ENCODE measurements around the gene VWA5B2. TPM values are rescaled to one million over a fixed set of nuclear protein-coding genes. Genes with fewer than 3 reads are reported as not detected.
A peak's percentile ranks its signal among the peaks of the same experiment; 100 is the strongest.

Gene VWA5B2
- total RNA-seq, 1 donor from 2014 or later: not detected

DNA sequence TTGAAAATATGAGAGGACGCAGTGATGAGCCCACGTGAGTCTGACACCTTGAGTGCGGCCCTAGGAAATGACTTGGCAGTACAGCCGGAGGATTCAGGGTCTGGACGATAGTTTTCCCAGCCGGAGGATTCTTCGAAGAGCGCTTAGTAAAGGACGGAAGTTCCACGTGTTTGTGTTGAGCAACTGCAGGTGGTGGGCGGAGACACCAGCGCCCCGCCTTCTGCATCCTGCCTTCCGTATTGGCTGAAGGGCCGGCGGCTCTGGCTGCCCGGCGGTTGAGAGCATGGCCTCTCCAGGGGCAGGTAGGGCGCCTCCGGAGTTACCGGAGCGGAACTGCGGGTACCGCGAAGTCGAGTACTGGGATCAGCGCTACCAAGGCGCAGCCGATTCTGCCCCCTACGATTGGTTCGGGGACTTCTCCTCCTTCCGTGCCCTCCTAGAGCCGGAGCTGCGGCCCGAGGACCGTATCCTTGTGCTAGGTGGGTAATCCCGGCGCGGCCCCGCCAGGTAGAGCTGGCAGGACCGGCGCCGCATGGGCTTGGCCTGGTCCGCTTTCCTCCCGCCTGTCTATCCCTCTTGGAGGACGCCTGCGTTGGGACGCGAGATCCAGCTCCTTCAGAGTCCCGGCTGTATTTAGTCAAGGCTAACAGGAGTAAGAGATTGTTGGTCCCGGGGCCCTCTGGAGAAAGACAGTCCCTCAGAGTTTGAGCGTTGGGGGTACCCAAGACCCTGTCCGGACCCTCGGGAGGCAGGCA, 20.2 kb downstream of the VWA5B2 start, which contains the start of gene EEF1AKMT4:
TSS of gene EEF1AKMT4 (plus strand) at position 261 of the 755 bp plus-strand sequence. CDS start at position 284, 23 bp downstream.
- H3K27me3 ChIP-seq (ENCODE audit: control insufficient read depth, insufficient read depth, low read length): no peaks in the 10 kb centered on the region
- DNase-seq (ENCODE audit: low read depth) (peak; percentile 96), FAIRE-seq (peak; percentile 7)
- TF ChIP-seq, protein P1, sequence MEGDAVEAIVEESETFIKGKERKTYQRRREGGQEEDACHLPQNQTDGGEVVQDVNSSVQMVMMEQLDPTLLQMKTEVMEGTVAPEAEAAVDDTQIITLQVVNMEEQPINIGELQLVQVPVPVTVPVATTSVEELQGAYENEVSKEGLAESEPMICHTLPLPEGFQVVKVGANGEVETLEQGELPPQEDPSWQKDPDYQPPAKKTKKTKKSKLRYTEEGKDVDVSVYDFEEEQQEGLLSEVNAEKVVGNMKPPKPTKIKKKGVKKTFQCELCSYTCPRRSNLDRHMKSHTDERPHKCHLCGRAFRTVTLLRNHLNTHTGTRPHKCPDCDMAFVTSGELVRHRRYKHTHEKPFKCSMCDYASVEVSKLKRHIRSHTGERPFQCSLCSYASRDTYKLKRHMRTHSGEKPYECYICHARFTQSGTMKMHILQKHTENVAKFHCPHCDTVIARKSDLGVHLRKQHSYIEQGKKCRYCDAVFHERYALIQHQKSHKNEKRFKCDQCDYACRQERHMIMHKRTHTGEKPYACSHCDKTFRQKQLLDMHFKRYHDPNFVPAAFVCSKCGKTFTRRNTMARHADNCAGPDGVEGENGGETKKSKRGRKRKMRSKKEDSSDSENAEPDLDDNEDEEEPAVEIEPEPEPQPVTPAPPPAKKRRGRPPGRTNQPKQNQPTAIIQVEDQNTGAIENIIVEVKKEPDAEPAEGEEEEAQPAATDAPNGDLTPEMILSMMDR (IDR thresholded peaks at IDR 0.05; ENCODE audit: insufficient read depth, low read length, severe bottlenecking): peak; percentile 62
- H3K36me3 ChIP-seq (ENCODE audit: control insufficient read depth, insufficient read depth, low read length): peaks cover 11% of the 10 kb centered on the region
- peak within 1 kb of the TSS; percentile 65 for H3K4me3 ChIP-seq (ENCODE audit: low read depth, low read length)

DNA sequence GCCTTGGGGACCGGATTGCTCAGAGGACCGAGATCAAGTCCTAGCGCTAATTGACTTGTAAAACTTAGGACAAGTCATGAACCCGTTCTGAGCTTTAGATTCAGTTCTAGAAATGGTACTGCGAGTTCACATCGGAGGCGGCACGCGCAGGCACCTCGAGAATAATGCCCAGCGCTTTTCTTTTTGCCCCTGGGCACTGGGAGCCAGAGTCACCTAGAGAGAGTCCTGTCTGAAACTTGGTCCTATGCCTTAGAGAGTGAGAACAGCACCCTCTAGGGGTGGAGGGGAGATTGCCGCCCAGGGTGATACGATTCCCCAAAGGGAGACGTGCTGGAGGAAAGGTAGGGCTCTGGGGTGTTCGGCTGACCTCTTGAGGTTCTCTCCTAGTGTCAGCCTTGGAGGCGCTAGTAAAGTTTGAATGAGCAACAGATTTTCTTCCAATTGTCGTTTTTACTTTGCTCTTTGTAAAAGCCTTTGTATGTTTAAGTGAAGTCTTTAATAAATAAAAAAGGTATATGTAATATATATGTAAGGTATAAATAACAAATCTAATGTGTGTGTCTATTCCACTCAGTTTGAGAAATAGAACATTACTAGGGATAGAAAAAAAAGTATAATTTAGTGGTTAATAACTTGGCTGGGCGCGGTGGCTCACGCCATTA, 20.9 kb downstream of the VWA5B2 start:
- peak; percentile 89 for DNase-seq (ENCODE audit: low read depth)
- Histone ChIP-seq H3K27me3 (ENCODE audit: control insufficient read depth, insufficient read depth, low read length) (no peaks in the 10 kb centered on the region), H3K36me3 (ENCODE audit: control insufficient read depth, insufficient read depth, low read length) (peaks cover 5% of the 10 kb centered on the region), H3K4me3 (ENCODE audit: low read depth, low read length) (peak overlapping the region; percentile 65)
- TF ChIP-seq, protein P1 (IDR thresholded peaks at IDR 0.05; ENCODE audit: insufficient read depth, low read length, severe bottlenecking): peak; percentile 93
- no peak for FAIRE-seq

DNA sequence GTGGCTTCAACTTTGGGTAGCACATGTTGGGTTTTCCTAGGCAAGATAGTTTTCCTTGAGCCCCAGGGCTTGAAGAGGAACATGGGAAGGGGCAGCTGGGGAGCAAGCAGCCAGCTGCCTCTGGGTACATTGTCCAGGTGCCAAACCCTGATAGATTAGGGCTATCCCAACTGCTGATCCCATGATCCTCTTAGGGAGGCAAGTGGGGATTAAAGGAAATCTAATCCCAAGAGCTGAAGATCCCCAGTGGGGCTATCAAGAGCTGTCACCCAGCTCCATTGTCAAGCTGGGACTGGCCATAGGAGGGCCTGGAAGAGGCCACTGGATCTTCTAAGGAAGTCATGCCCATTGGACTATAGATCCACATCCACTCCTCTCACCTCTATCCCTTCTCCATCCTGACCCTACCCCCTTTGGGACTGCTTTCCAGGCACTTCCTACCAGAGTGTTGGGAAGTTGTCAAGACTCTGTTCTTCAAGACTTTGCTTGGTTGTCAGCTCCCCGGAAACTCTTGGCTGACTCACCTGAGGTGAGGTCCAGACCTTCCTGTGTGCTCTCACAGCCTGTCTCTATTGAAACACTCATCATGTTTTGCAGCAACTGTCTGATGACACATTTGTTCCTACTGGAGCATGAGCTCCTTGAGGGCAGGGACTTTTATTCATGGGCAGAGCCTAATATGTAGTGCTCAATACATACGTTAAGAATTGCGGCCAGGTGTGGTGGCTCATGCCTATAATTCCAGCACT, 26.1 kb downstream of the VWA5B2 start:
- DNase-seq (ENCODE audit: low read depth) (peak; percentile 90), FAIRE-seq (peak; percentile 83)

DNA sequence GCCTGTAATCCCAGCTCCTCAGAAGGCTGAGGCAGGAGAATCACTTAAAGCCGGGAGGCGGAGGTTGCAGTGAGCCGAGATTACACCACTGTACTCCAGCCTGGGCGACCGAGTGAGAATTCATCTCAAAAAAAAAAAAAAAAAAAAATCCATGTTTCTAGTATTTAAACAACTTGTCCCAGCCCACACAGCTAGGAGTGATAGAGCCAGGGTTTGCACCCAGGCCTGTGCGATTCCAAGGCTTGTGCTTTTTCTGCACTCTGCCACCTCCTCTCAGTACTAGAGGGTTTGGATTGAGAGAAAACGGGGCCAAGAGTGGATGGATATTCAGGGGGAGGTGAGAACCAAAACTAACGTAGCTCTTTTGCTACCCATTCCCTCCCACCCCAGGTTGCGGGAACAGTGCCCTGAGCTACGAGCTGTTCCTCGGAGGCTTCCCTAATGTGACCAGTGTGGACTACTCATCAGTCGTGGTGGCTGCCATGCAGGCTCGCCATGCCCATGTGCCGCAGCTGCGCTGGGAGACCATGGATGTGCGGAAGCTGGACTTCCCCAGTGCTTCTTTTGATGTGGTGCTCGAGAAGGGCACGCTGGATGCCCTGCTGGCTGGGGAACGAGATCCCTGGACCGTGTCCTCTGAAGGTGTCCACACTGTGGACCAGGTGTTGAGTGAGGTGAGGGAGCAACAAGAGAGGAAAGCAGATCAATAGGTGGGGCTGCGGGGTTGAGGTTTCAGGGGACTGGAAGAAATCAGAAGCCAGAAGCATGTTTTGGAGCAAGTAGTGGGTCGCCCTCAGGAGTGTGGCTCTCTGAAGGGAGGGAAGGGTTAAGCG, 27.9 kb downstream of the VWA5B2 start:
- FAIRE-seq: no peak
- no peaks in the 10 kb centered on the region for H3K27me3 ChIP-seq (ENCODE audit: control insufficient read depth, insufficient read depth, low read length)
- H3K4me3 ChIP-seq (ENCODE audit: low read depth, low read length): no peak overlapping the region
- DNase-seq (ENCODE audit: low read depth): no peak
- TF ChIP-seq, protein P1 (IDR thresholded peaks at IDR 0.05; ENCODE audit: insufficient read depth, low read length, severe bottlenecking): no peak
- H3K36me3 ChIP-seq (ENCODE audit: control insufficient read depth, insufficient read depth, low read length): no peaks in the 10 kb centered on the region

More for the DNA sequence above, 26.1 kb downstream of the VWA5B2 start:
- no peak overlapping the region for H3K4me3 ChIP-seq (ENCODE audit: low read depth, low read length)
- no peaks in the 10 kb centered on the region for H3K36me3 ChIP-seq (ENCODE audit: control insufficient read depth, insufficient read depth, low read length)
- no peaks in the 10 kb centered on the region for H3K27me3 ChIP-seq (ENCODE audit: control insufficient read depth, insufficient read depth, low read length)
- TF ChIP-seq, protein P1 (IDR thresholded peaks at IDR 0.05; ENCODE audit: insufficient read depth, low read length, severe bottlenecking): no peak

DNA sequence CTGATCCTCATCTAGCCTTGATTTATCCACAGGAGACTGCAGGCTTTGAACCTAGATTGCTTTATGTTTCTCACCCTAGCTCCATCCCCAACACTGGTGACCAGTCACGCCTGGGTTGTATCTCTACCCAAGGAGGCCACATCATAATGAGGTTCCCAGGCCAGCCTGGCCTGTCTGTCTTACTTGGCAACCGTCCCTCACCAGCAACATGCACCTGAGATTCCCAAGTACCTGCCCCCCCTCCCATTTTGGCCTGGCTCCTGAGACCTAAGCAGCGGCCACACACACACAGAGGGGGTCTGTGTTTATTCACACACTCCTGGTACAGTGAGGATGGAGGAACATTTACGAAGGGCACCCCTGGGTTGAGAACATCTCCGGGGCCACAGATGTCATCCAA, 29.5 kb downstream of the VWA5B2 start:
- no peaks in the 10 kb centered on the region for H3K27me3 ChIP-seq (ENCODE audit: control insufficient read depth, insufficient read depth, low read length)
- no peak overlapping the region for H3K4me3 ChIP-seq (ENCODE audit: low read depth, low read length)
- TF ChIP-seq, protein P1 (IDR thresholded peaks at IDR 0.05; ENCODE audit: insufficient read depth, low read length, severe bottlenecking): no peak
- H3K36me3 ChIP-seq (ENCODE audit: control insufficient read depth, insufficient read depth, low read length): no peaks in the 10 kb centered on the region
- DNase-seq (ENCODE audit: low read depth): no peak
- no peak for FAIRE-seq
